HG03521 (cell line): ENCODE data around the gene UBXN11.
A peak's percentile ranks its signal among the peaks of the same experiment; 100 is the strongest.
"Not testable (repeated sequence)": the region's sequence is repeated elsewhere in the genome, so short reads cannot be mapped to it uniquely, and the experiment has no call there.

Experiments
- ATAC-seq: cut with Tn5 transposase; IDR thresholded peaks from one replicate; pipeline ENCODE4 v1.9.1; 2021; ENCODE audit warnings: mild to moderate bottlenecking, moderate library complexity; ENCODE audit not compliant: unreplicated experiment

UBXN11 gene

GRCh38 chr1:26336477-26337205, 30.2 kb upstream of the UBXN11 start:
- ATAC-seq: peak; percentile 62

- ATAC-seq: no peak
Observed at GRCh38 chr1:26335774-26336476, 29.5 kb upstream of the UBXN11 start.

GRCh38 chr1:26333312-26333711, 26.9 kb upstream of the UBXN11 start:
- not testable (repeated sequence) for ATAC-seq

GRCh38 chr1:26330276-26330675, 23.8 kb upstream of the UBXN11 start:
- ATAC-seq: no peak

GRCh38 chr1:26329380-26329779, 22.9 kb upstream of the UBXN11 start:
- ATAC-seq: not testable (repeated sequence)

- ATAC-seq: no peak
Observed at GRCh38 chr1:26328597-26328996, 22.2 kb upstream of the UBXN11 start.

GRCh38 chr1:26327956-26328362, 21.5 kb upstream of the UBXN11 start:
- ATAC-seq: no peak

- ATAC-seq: no peak
Observed at GRCh38 chr1:26324550-26324949, 18.1 kb upstream of the UBXN11 start.

- ATAC-seq: no peak
Observed at GRCh38 chr1:26323382-26323781, 16.9 kb upstream of the UBXN11 start.

GRCh38 chr1:26322042-26322331, 15.6 kb upstream of the UBXN11 start:
- ATAC-seq: no peak

GRCh38 chr1:26321315-26322041, 15.0 kb upstream of the UBXN11 start:
- ATAC-seq: peak; percentile 52

GRCh38 chr1:26320896-26321295, 14.5 kb upstream of the UBXN11 start:
- ATAC-seq: no peak

- no peak for ATAC-seq
Observed at GRCh38 chr1:26318338-26319064, 12.1 kb upstream of the UBXN11 start.

- ATAC-seq: no peak
Observed at GRCh38 chr1:26317612-26318337, 11.3 kb upstream of the UBXN11 start, which contains the start of gene CD52. Gene CD52, plus strand, starts transcription at chr1:26317958. Its CDS starts 60 bp downstream, at chr1:26318018.

GRCh38 chr1:26317146-26317545, 10.7 kb upstream of the UBXN11 start:
- ATAC-seq: no peak

GRCh38 chr1:26315874-26316850, 9.7 kb upstream of the UBXN11 start:
- no peak for ATAC-seq

- ATAC-seq: no peak
Observed at GRCh38 chr1:26314501-26314900, 8.1 kb upstream of the UBXN11 start.

- ATAC-seq: not testable (repeated sequence)
Observed at GRCh38 chr1:26307966-26308899, 1.8 kb upstream of the UBXN11 start.
